Measurements from ENCODE around the gene DIPK2A.

Gene DIPK2A

DNA sequence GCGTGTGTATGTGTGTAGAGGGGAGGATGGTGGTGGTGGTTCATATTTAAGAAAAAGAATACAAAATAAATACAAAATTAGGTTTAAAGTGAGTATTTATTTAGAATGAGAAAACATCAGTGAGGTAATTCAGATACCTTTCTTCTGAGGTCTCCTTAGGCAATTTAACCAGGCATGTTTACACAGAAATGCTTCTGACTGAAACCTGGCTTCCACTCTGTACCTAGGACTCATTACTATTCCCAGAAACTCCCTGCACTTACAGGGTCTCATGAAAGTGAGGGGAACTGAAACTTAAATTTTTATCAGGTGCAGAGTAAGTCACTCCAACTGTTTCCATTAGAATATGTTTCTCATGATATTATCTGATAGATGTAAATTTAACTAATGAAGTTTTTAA is 10.3 kb upstream of the DIPK2A start:
- Mint-ChIP-seq H3K4me3 (no peak overlapping the region), H3K27me3 (no peaks in the 10 kb centered on the region), H3K36me3 (ENCODE audit: low read depth) (no peaks in the 10 kb centered on the region), H3K27ac (no peak overlapping the region), H3K9me3 (peaks cover 22% of the 10 kb centered on the region), H3K4me1 (ENCODE audit: low read depth) (no peaks in the 10 kb centered on the region)
- intact Hi-C loops (cut with micrococcal nuclease), result no loop called here

DNA sequence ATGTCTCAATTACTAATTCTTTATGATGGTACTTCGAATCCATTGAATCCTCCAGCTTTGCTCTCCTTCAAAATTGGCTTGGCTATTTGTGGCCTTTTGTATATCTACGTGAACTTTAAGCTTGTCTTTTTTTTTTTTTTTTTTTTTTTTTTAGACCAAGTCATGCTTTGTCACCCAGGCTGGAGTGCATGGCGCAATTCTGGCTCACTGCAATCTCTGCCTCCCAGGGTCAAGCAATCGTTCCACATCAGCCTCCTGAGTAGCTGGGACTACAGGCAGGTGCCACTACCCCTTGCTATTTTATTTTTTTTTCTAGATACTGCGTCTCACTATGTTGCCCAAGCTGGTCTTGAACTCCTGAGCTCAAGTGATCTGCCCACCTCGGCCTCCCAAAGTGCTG is 7.7 kb upstream of the DIPK2A start:
- H3K36me3 Mint-ChIP-seq (ENCODE audit: low read depth), result no peaks in the 10 kb centered on the region
- peaks cover 20% of the 10 kb centered on the region for H3K9me3 Mint-ChIP-seq
- H3K27me3 Mint-ChIP-seq, result no peaks in the 10 kb centered on the region
- H3K4me3 Mint-ChIP-seq, result no peak overlapping the region
- H3K27ac Mint-ChIP-seq, result no peak overlapping the region
- intact Hi-C loops (cut with micrococcal nuclease), result no loop called here
- no peaks in the 10 kb centered on the region for H3K4me1 Mint-ChIP-seq (ENCODE audit: low read depth)

DNA sequence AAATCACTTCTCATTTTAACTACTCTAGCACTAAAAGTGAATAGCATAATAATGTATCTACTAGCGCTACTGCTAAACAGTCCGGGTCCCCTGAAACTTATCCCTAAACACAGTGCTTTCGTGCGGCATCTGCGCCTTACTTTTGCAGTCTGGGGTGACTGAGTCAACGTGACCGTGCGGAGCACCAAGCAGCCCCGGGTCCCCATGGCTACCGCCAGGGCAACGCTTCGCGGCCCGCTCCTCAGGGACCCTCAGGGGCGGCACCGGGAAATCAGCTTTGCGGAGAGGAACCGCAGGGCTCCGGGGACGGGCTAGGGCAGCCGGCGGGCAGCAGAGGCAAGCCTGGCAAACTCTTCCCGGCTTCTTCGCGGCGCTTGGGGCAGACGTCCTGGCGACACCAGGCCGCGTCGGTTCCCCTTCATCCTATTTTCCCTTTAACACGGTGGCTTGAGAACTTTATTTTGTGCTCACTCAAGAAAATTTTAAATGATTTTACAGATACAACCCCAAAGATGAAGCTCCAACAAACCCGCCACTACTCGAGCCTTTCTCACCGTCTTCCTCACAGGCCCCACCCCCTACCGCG is 757 bp upstream of the DIPK2A start:
- peaks cover 7% of the 10 kb centered on the region for H3K4me1 Mint-ChIP-seq (ENCODE audit: low read depth)
- H3K27me3 Mint-ChIP-seq, result no peaks in the 10 kb centered on the region
- intact Hi-C loops (cut with micrococcal nuclease), result loop anchor here (1.0 to 10.0 kb wide), 5 partner anchors 27 to 856 kb away; partner anchors contain the start of gene CHST2
- H3K27ac Mint-ChIP-seq, result peak overlapping the region; percentile 97
- H3K9me3 Mint-ChIP-seq, result no peaks in the 10 kb centered on the region
- H3K4me3 Mint-ChIP-seq, result peak overlapping the region; percentile 99
- H3K36me3 Mint-ChIP-seq (ENCODE audit: low read depth), result peaks cover 29% of the 10 kb centered on the region

DNA sequence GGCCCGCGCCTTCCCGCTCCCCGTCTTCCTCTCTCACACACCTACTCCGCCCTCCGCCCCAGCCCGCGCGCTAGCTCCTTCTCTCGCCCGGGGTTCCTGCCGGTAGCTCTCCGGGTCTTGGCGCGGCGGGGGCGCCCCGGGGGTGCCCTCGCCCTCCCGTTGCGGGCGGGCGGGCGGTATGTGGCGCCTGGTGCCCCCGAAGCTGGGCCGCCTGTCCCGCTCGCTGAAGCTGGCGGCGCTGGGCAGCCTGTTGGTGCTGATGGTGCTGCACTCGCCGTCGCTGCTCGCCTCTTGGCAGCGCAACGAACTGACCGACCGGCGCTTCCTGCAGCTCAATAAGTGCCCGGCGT is 507 bp downstream of the DIPK2A start:
- H3K9me3 Mint-ChIP-seq, result no peaks in the 10 kb centered on the region
- H3K4me3 Mint-ChIP-seq, result peak overlapping the region; percentile 99
- intact Hi-C loops (cut with micrococcal nuclease), result loop anchor here (2.0 to 10.0 kb wide), 5 partner anchors 57 to 857 kb away; partner anchors contain the start of gene CHST2
- H3K27ac Mint-ChIP-seq, result peak overlapping the region; percentile 97
- H3K36me3 Mint-ChIP-seq (ENCODE audit: low read depth), result peaks cover 29% of the 10 kb centered on the region
- no peaks in the 10 kb centered on the region for H3K27me3 Mint-ChIP-seq
- H3K4me1 Mint-ChIP-seq (ENCODE audit: low read depth), result peaks cover 15% of the 10 kb centered on the region

DNA sequence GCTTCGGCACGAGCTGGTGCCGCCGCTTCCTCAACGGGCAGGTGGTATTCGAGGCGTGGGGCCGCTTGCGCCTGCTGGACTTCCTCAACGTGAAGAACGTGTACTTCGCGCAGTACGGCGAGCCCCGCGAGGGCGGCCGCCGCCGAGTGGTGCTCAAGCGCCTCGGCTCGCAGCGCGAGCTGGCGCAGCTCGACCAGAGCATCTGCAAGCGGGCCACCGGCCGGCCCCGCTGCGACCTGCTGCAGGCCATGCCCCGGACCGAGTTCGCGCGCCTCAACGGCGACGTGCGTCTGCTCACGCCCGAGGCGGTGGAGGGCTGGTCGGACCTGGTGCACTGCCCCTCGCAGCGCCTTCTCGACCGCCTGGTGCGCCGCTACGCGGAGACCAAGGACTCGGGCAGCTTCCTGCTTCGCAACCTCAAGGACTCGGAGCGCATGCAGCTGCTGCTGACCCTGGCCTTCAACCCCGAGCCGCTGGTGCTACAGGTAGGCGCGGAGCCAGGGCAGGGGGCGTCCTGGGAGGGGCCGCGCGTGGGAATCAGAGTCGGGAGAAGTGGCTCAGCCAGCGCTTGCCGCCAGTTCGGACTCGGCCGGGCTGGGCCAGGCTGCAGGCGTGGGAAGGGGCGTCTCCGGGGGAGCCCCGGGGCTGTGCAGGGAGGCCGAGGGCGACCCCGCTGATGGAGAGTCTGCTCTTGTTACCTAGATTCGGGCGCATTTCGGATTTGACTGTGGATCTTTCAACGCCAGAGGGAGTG is 1.1 kb downstream of the DIPK2A start:
- H3K27ac Mint-ChIP-seq, result peak overlapping the region; percentile 97
- H3K36me3 Mint-ChIP-seq (ENCODE audit: low read depth), result peaks cover 29% of the 10 kb centered on the region
- H3K9me3 Mint-ChIP-seq, result no peaks in the 10 kb centered on the region
- H3K4me3 Mint-ChIP-seq, result peak overlapping the region; percentile 99
- H3K27me3 Mint-ChIP-seq, result no peaks in the 10 kb centered on the region
- peaks cover 21% of the 10 kb centered on the region for H3K4me1 Mint-ChIP-seq (ENCODE audit: low read depth)
- intact Hi-C loops (cut with micrococcal nuclease), result loop anchor here (2.0 to 10.0 kb wide), 5 partner anchors 56 to 858 kb away; partner anchors contain the start of gene CHST2

DNA sequence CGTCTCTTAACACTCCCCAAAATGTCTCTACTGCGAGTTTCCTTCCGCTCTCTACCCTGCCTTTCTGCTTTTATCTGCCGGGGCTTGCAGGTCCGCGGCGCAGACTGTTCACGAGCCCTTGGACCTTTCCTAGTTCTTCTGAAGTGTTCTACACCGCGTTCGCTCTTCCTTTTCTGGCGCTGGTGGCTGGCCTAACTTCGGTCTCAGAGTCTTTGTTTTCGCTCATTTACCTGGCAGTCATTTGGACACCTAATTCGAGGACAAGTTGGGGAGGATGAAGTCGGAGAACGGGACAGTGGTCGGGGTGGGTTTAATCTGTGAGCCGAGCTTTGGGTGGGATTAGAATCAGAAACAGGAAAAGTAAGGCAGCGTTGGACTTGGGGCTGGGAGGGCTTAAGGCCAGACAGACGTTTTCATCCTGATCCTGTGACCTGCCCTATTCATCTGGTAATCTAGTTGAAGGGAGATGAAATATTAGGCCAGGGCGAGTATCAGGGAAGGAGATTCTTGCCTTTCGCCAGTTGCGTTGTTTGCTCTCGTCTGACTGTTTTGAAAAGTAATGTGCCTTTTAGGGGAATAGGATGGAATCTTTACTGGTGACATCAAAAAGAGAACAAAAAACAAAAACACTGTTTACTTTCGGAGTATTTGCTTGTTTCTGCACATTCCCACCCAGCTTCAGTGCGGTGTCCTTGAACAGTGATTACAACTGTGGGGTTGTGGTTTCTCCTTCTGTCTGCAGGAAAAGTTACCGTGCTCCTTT is 1.8 kb downstream of the DIPK2A start:
- intact Hi-C loops (cut with micrococcal nuclease), result loop anchor here (2.0 to 10.0 kb wide), 5 partner anchors 55 to 859 kb away; partner anchors contain the start of gene CHST2
- Mint-ChIP-seq H3K27ac (peak overlapping the region; percentile 97), H3K36me3 (ENCODE audit: low read depth) (peaks cover 29% of the 10 kb centered on the region), H3K27me3 (no peaks in the 10 kb centered on the region), H3K4me3 (peak overlapping the region; percentile 99), H3K4me1 (ENCODE audit: low read depth) (peaks cover 28% of the 10 kb centered on the region), H3K9me3 (no peaks in the 10 kb centered on the region)

DNA sequence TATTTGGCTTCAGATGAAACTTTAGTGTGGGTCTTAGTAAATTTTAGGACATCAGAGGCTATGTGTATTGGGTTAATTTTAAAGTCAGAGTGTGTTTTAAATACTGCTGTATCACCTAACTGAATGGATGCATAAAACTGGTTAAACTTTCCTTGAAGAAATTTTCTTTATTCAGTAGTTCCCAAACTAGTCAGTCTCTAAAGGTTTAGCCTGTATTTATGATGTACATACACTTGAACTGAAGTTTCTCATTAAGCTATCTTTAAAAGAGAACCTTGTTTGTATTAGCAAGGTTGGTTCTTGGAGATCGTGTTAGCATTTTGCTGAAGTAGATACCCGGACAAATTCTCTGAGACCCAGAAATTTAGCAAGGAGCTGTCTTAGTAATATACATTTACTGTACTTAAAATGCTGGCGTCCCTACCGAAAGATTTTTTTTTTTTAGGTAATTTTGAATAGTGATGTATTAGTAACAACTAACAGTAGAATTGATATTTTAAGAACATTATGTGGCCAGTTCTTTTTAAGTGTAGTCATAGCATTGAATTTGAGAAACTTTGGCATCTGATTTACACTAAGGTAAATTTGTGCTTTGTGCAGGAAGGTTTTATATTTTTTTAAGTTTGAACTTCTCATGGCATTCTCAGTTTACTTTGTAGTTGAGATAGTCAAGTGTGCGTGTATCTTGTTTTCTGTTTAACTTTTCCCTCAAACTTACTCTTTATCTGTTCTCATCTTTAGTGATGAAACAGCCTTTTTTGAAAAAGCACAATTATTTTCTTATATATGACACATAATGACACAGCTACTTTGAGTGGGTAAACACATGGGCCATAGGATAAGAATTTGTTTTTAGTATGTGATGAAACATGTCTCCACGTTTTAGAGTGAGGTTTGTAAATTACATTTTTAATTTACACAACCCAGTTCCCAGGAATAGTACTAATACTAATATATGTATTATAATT is 2.9 kb downstream of the DIPK2A start:
- Mint-ChIP-seq H3K27ac (peak overlapping the region; percentile 97), H3K4me1 (ENCODE audit: low read depth) (peaks cover 34% of the 10 kb centered on the region)

DNA sequence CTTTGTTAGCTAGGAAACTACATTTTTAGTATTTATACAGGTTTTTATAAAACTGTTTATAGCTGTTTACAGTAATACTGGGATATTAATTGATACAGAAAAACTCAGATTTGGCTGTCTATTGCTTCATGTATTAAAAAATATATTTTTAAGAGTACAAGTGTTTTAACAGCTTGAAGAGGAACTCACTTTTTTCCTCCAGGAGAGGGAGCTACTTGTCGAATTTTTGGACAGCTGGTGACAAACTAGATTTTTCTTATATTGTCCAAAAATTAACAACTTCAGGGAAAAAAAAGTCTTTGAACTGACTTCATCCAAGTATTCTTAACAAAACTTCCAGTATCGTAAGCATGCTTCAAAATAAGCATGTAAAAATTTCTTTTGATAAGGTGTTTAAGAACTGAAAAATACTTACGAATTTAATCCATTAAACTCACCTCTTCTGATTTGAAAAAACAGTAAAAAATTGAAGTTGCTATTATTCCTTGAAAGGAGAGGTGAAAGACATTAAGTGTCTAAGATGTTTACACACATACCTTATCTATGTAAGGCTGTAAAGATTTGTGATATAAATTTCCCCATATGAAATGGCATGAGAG is 4.0 kb downstream of the DIPK2A start:
- intact Hi-C loops (cut with micrococcal nuclease), result loop anchor here (10.0 kb wide), 2 partner anchors 279 to 861 kb away; partner anchors contain the start of gene CHST2
- Mint-ChIP-seq H3K27ac (no peak overlapping the region), H3K36me3 (ENCODE audit: low read depth) (peaks cover 29% of the 10 kb centered on the region), H3K27me3 (no peaks in the 10 kb centered on the region), H3K4me1 (ENCODE audit: low read depth) (peaks cover 35% of the 10 kb centered on the region), H3K4me3 (no peak overlapping the region), H3K9me3 (no peaks in the 10 kb centered on the region)

More for the DNA sequence above, 2.9 kb downstream of the DIPK2A start:
- H3K4me3 Mint-ChIP-seq, result peak overlapping the region; percentile 99
- peaks cover 29% of the 10 kb centered on the region for H3K36me3 Mint-ChIP-seq (ENCODE audit: low read depth)
- no peaks in the 10 kb centered on the region for H3K9me3 Mint-ChIP-seq
- no peaks in the 10 kb centered on the region for H3K27me3 Mint-ChIP-seq
- intact Hi-C loops (cut with micrococcal nuclease), result loop anchor here (5.0 to 10.0 kb wide), 4 partner anchors 142 to 860 kb away; partner anchors contain the start of gene CHST2

DNA sequence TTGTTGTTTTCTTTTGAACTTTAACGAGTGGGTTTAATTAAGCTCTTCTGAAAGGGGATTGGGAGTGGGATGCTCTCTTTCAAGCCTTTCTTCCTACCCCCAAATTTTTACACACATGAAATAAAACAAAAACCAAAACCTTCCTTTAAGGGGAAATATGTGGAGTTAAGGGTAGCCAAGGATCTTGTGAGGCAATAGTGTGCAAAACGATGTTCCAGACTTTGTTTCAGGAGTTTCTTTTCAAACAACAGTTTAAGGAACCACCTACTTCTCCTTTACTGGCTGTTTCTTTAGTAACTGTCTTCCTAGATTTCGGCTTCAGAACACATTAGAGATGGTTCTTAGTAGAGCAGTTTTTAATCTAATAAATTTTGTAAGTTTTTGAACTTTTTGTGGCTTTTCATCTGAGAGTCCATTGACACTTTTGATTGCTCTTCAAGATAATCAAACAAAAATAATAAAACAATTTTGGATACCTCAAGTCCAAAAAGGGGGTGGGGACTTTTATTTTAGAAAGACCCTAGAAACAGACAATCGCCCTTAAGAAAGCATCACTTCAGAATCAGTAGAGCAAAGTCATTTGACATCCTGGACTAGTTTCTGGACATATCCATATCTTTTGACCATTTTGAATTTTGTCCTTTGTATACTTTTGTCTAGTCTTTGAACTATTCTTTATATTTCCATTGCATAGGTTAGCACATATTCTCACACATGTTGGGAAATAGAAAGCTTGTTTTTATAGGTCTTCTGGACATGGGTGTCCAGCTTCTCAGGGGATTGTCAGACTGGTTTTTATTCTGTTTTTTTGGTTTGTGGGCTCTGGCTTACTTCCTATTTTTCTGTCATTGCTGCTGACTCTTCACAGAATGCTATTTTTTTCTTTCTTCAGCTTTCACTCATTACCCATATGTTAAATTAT is 6.0 kb downstream of the DIPK2A start:
- Mint-ChIP-seq H3K27me3 (no peaks in the 10 kb centered on the region), H3K36me3 (ENCODE audit: low read depth) (peaks cover 16% of the 10 kb centered on the region), H3K9me3 (no peaks in the 10 kb centered on the region), H3K4me3 (peak overlapping the region; percentile 69), H3K27ac (peak overlapping the region; percentile 86), H3K4me1 (ENCODE audit: low read depth) (peaks cover 45% of the 10 kb centered on the region)
- intact Hi-C loops (cut with micrococcal nuclease), result loop anchor here (10.0 kb wide), 2 partner anchors 277 to 863 kb away; partner anchors contain the start of gene CHST2

DNA sequence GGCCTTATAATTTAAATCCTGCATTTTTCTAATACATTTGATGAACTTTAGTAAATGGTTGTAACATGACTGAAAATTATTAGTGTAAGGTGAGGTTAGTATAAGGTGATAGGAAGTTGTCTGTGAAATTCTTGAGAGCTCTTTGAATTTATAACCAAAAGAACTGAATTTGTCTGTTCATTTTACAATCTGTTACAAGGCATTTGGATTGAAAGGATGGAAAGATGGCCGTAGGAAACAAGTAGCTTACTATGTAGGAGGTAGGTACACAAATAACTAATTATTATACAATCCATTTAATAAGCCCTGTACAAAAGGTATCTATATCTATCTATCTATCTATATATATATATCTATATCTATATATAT is 6.6 kb downstream of the DIPK2A start:
- peaks cover 16% of the 10 kb centered on the region for H3K36me3 Mint-ChIP-seq (ENCODE audit: low read depth)
- peaks cover 6% of the 10 kb centered on the region for H3K9me3 Mint-ChIP-seq
- H3K4me1 Mint-ChIP-seq (ENCODE audit: low read depth), result peaks cover 52% of the 10 kb centered on the region
- intact Hi-C loops (cut with micrococcal nuclease), result loop anchor here (10.0 kb wide), 2 partner anchors 277 to 863 kb away; partner anchors contain the start of gene CHST2
- no peaks in the 10 kb centered on the region for H3K27me3 Mint-ChIP-seq
- peak overlapping the region; percentile 86 for H3K27ac Mint-ChIP-seq
- H3K4me3 Mint-ChIP-seq, result peak overlapping the region; percentile 69

DNA sequence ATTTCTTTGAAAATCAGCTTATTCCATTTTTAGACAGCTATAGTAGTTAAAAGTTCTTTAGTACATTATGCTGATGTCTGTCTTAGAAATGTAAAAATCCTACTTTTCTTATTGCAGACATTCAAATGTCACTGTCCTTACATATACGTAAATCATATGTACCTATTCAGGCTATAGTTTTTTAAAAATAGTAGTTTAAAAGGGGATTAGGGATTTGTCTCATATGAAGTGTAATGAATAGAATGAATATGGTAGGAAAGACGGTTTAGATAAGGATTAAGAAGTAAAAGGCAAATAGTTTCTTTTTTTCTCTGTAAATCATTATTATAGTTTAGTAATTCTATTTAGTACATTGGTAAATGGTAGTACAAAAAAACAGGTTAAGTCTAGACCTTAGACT is 7.4 kb downstream of the DIPK2A start:
- H3K4me1 Mint-ChIP-seq (ENCODE audit: low read depth), result peaks cover 53% of the 10 kb centered on the region
- peaks cover 15% of the 10 kb centered on the region for H3K36me3 Mint-ChIP-seq (ENCODE audit: low read depth)
- no peak overlapping the region for H3K4me3 Mint-ChIP-seq
- peaks cover 9% of the 10 kb centered on the region for H3K9me3 Mint-ChIP-seq
- no peak overlapping the region for H3K27ac Mint-ChIP-seq
- no peaks in the 10 kb centered on the region for H3K27me3 Mint-ChIP-seq
- intact Hi-C loops (cut with micrococcal nuclease), result loop anchor here (10.0 kb wide), 2 partner anchors 276 to 864 kb away; partner anchors contain the start of gene CHST2

DNA sequence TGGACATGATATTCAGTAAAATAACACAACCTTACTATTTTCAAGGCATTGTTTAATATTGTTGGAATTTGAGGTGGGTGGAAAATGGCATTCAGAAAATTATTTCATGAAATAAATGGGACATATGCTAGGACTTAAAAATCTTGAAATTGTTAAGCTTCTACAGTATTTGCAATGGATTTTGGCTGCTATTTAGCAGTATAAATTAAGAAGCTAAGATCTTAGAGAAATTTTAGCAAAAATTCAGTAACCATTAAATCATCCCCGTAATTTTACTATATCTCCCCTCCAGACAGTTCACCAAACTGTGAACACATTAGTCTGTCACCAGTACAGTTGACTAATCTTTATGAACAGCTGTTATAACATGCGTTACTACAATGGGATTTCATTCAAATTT is 8.2 kb downstream of the DIPK2A start:
- H3K27ac Mint-ChIP-seq, result no peak overlapping the region
- H3K36me3 Mint-ChIP-seq (ENCODE audit: low read depth), result peaks cover 15% of the 10 kb centered on the region
- peaks cover 54% of the 10 kb centered on the region for H3K4me1 Mint-ChIP-seq (ENCODE audit: low read depth)
- no peaks in the 10 kb centered on the region for H3K27me3 Mint-ChIP-seq
- intact Hi-C loops (cut with micrococcal nuclease), result loop anchor here (10.0 kb wide), 2 partner anchors 275 to 865 kb away; partner anchors contain the start of gene CHST2
- no peak overlapping the region for H3K4me3 Mint-ChIP-seq
- peaks cover 9% of the 10 kb centered on the region for H3K9me3 Mint-ChIP-seq

Data from dendritic cell treated with granulocyte-macrophage colony-stimulating factor and Interleukin-4, amounts not matched to agents 40 ng/mL and 50 ng/mL, for 4 days (primary cell).